Right renal pelvis (tissue), 4 donors: Measurements from ENCODE around the gene TYMP. TPM values are rescaled to one million over a fixed set of nuclear protein-coding genes. Genes with fewer than 3 reads are reported as not detected.

Source experiments
- DNase-seq, 4 donors: peaks; one replicate each; pipeline ENCODE4 v3.0.0-alpha.2; 2013; ENCODE audit warnings: low read depth in 4 of 4, low spot score in 3 of 4, missing footprints in 1 of 4
- polyA plus RNA-seq, 4 donors: library from polyadenylated mRNA; unstranded; fragments of 120-200 nt; gene quantifications; one replicate each; pipeline ENCODE4 v1.2.1, GENCODE V29; 2013; ENCODE audit not compliant: insufficient read length in 4 of 4

The TYMP gene
- polyA plus RNA-seq, 4 donors, result 1.1 to 2.5 (median 1.3) TPM

DNA sequence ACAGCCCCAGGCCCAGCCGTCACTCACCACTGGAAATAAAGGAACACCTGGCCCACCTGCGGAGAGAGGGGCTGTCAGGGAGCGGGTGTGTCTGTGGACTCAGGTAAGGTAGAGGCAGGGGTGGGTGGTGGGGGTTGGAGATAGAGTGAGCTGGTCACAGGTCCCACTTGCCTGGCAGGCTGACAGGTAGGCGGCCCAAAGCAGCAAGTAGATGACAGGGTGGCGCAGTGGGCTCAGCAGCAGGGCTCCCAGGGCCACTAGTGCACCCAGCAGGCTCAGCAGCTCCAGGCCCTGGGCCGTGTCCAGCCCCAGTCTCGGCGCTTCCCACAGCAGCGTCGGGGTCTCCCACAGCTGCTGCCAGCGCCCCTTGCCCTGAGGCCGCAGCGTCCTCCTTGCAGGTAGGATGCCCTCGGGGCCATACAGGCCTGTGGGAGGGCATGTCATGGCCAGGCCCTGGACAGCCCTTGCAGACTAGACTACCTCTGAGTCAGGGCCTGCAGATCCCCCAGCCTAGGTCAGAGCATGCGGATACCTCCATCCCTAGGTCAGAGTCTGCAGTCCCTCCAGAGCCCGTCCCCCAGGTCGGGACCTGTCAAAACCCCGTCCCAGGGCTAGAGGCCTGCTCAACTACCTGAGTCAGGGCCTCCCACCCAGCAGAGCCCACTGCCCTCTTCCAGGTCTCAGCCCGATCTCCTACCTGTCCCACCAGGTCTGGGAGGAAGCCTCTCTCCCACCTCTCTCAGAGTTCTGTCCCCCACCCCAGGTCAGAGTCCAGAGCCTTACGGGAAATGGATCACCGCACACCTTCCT lies 23.0 kb downstream of the TYMP start:
- no peak for DNase-seq

DNA sequence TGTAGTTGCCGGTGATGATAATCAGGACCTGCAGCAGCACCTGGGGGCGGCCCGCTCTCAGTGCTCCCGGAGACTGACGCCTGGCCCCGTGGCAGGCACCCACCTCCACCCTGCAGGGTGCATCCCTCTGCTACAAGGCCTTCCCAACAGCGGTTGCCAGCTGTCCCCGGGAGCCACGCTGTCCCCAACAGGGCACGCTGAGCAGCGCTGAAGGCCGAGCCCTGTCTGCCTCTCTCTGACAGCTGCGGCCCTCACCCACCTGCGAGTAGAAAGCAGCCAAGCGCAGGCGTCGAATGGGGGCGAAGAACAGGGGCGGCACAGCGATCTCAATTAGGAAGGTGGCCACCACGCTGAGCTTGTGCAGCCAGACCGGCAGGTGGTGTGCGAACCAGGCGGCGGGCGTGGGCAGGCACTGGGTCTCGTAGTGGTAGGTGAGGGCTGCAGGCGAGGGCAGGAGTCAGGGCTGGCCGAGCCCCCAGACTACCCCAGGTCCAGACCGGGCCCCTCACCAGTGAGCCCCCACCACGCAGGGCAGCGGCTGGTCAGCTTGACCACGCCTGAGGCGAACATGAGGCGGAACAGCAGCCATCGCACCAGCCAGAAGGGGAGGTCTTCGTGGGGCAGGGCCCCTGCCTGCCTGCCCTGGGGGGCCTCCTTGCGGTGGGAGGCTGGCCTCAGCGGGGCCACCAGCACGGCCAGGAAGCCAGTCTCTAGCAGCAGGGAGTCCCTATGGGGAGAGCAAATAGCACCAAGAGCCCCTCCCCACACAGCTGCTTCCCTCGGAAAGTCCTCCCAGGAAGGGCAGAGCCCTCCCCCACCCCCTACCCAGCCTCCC lies 23.8 kb downstream of the TYMP start:
- DNase-seq, result no peak

DNA sequence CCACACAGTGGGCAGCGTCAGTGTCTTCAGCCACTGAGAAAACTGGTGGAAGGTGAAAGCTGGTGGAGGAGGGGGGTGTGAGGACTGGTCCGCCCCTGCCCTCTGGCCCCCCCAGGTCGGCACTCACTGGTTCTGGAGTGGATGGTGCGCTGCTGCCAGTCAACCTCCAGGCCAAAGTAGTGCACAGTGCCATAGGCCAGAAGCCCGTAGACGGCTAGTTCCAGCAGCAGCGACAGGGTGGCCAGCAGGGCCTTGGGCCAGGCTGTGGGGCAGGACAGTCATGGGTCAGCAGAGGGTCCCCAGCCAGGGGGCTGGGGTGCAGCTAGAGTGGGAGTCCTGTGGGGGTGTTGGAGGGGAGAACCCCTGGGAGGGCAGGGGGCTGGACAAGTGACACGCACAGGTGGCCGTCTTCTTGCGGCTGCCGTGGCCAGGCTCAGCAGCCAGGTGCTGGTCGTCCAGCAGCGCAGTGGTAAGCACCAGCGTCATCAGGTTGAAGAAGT lies 24.5 kb downstream of the TYMP start:
- DNase-seq, result no peak

DNA sequence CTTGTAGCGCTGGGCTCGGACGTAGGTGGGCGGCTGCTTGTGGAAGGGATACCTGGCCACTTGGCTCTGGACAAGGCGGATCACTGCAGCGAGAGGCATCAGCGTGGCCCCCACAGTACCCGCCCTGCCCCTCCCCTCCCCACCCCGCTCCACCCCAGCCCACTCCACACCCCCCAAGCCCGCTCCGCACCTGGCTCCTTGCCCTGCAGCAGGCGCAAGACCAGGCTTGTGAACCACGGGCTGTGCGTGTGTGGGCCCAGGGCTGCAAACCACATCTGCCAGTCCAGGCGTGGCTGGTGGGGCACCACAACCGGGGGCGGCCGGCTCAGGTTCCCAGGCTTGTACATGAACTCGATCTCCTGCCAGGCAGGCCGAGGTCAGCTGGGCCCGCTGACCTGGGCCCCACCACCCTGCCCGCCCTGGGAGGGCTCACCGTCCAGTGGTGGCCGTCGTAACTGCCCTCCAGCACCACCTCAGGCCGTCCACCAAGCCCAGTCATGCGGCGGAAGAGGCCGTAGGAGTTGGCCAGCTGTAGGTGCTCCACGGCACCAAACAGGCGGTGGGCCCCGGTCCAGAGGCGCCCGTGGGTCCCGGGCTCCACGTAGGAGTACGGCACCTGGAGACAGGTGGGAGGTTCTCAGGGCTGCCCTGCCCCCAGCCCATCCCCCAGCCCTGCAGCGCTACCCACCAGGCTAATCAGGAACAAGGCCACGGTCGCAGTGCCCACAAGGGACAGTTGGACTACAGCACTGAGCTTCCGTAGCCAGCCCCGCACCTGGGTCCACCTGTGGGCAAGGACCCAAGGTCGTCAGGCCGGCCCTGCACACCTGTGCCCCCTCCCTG lies 25.2 kb downstream of the TYMP start:
- DNase-seq, result no peak

DNA sequence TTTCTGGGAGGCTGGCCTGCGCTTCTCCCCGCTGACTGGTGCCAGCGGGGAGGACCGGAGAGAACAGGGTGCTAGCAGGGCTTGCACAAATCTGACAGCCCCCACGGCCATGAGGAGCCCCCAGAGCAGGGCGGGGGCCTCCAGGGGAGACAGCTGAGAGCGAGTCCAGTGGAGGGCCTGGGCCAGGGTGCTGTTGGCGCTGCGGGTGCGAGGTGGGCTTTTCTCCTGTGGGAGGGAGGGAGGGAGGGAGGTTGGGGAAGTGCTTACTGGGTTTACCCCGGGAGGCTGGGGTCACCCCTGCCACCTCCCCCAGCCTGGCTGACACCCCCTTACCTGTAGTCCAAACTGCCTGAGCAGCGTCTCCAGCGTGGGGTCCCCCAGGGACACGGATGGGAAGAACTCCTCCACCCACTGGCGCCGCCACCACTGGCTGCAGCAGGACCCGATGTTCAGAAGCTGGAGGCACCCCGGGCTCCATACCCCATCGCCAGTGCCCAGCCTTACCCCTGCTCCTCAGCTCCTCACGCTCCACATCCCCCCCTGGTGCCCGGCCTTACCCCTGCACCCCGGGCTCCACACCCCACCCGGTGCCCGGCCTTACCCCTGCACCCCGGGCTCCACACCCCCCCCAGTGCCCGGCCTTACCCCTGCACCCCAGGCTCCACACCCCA lies 26.2 kb downstream of the TYMP start:
- DNase-seq, result no peak

DNA sequence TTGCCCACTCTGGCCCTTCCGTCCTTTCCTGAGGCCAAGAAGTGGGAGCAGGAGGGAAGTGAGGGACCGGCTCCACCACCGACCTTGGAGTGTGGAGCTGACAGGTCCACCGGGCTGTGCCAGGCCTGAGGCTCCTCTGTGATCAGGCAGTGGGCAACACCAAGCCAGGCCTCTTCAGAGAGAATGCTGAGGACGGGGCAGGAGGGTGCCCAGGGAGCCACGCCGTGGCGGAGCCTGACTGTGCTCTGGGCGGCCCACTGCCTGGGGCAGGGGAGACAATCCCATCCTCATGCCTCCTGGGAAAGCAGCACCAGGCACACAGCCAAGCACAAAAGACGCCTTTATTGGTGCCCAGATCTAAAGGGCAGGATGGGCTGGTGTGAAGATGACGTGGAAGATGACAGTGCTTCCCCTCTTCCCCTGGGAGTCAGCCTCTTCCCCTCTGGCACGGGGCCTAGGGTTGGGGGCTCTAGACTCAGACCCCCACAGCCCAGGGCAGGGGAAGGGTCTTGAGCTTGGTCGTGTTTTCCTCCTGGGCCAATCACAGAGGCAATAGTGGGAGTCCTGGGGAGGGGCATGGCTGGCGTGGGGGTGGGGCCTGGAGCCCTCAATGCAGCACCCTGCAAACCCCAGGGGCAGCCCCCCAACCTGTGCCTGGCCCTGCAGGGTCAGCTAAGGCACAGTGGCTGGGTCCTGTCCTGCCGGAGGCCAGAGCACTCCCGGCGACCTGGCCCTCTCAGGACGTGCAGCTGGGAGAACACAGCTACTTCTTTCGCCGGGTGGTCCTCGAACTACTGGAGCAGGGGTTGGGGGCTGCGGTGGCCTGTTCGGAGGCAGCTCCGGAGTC lies 27.0 kb downstream of the TYMP start:
- no peak for DNase-seq

DNA sequence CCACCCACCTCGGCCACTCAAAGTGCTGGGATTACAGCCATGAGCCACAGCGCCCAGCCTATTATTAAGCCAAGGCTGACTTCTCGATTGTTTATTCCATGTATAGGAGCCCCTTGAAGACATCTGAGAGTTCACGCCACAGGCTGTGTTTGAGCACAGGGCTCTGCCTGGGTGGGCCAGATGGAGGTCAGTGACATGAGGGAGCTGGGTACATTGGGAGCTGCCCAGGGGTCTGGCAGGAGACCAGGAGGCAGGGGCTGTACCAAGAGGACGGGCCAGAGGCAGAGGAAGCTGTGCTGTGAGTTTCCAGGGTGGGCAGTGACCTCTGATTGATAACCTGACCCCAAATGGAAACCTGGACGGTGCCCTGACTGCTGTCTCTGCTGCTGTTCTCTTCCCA lies 27.7 kb downstream of the TYMP start:
- no peak for DNase-seq

DNA sequence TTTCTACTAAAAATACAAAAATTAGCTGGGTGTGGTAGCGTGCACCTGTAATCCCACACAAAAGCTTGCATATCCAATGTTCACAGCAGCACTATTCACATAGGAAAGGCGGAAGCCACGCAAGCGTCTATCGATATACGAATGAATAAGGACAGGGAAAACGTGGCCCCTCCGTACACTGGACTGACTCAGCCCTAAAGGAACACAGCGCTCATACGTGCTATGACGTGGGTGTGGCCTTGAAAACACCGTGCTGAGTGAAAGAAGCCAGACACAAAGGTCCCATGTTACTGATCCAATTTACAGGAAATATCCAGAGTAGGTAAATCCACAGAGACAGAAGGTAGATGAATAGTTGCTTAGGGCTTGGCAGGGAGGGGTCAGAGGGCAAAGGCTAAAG lies 29.4 kb downstream of the TYMP start:
- DNase-seq, result no peak

DNA sequence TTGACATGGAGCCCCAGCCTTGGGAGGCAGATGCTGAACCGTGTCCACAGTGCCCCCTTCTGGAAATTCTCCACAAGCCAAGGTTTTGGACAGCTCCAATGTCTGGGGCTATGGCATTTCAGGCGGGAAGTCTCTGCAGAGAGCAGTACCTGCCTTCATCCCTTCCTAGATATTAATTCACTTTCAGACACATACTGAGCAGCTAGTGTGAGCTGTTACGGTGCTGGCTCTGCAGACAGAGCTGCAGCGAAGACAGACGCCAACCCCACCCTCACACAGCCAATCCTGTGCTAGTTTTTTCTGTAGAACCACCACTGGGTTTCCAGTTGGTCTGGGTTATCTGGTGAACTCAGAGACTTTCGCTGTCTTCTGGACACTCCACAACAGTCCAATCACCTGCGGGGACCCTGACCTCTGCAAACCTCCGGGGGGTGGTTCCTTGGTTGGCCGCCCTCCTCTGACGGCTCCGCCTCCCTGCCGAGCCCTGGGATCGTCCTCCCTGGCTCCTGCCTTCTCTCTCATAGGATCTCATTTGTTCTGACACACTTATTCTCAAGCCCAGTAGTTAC lies 31.4 kb downstream of the TYMP start:
- DNase-seq, result peak in 2 of 4 donors; percentile 58 to 59

DNA sequence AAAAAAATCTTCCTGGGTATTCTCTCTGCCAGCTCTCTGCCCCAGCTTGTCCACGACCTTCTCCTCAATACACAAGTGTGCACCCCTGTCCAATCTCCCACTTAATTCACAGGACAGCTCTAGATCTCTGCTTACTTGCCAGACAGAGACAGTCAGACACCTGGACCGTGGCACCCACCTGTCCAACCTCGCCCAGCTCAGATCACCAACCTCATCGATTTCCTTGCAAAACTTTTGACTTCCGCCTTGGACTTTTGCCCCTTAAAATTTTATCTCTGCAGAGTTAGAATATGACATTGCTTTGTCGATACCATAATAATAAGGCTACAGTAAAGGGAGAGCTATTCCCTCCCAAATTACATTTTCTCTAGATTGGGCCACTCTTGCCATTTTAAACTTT lies 32.7 kb downstream of the TYMP start:
- DNase-seq, result no peak

DNA sequence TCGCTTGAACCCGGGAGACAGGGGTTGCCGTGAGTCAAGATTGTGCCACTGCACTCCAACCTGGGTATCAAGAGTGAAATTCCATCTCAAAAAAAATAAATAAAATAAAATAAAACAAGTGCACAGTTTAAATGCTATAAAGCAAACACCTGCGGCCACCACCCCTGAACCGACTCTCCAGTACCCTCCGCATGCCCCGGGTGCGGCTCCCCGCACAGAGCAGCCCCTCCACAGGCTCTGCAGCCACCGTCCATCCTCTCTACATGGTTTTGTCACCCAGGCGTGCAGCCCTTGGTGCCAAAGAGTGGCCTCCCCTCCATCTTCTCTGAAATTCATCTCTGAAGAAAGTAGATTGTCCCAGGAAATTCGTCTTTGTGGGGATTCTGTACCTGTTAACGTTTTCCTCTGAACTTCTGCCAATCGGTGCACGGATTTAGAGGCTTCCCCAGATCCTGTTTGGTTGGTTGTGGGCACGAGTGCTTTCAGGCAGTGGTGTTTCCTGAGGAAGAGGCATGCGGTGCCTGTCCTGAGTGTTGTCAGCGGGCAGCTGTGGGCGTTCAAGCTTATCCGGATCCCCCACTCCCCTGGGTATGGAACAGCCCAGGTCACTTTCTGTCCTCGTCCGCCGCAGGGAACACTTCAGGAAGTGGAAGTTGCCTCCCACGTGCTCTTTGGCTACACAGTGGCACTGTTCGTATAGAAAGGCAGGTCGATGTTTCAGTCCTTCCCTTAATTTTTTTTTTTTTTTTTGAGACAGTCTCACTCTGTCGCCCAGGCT lies 39.1 kb downstream of the TYMP start:
- no peak for DNase-seq

DNA sequence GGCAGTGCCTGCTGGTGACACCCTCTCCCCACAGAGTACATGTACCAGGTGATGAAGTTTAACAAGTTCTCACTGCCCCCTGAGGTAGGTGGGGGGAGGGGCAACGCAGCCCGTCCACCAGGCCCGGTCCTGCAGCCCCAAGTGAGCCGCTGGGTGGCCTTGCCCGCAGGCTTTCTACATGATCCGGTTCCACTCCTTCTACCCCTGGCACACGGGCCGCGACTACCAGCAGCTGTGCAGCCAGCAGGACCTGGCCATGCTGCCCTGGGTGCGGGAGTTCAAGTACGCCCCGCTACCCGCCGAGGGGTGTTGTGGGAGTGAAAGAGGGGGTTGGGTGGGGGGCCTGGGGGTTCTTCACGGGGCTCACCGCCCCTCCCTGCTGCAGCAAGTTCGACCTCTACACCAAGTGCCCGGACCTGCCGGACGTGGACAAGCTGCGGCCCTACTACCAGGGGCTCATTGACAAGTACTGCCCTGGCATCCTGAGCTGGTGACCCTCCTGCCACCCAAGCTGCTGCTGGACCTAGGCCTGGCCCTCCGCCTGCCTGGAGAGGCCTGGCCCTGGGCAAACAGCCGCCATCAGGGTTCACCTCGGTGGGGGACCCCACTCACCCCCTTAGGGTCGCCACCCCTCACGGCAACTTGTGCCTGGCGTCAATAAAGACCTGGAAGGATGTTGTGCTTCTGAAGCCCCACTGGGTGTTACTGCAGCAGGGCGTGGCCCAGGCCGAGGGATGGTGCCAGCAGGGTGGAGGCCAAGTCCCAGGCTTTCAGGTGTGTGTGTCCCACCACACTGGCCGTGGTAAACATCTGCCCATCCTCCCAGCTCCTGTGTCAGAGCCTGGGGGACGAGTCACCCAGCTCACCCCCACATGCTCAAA lies 40.2 kb downstream of the TYMP start:
- no peak for DNase-seq

DNA sequence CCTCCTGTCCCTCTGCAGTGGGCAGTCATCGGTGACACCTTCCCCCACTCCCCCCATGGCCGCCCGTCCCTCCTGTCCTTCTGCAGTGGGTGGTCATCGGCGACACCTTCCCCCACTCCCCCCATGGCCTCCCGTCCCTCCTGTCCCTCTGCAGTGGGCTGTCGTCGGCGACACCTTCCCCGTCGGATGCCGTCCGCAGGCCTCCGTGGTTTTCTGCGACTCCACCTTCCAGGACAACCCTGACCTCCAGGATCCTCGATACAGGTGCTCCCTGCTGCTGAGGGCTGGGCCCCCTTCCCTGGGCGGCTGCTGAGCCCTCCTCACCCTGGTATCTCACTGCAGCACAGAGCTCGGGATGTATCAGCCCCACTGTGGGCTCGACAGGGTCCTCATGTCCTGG lies 40.9 kb downstream of the TYMP start:
- DNase-seq, result no peak

DNA sequence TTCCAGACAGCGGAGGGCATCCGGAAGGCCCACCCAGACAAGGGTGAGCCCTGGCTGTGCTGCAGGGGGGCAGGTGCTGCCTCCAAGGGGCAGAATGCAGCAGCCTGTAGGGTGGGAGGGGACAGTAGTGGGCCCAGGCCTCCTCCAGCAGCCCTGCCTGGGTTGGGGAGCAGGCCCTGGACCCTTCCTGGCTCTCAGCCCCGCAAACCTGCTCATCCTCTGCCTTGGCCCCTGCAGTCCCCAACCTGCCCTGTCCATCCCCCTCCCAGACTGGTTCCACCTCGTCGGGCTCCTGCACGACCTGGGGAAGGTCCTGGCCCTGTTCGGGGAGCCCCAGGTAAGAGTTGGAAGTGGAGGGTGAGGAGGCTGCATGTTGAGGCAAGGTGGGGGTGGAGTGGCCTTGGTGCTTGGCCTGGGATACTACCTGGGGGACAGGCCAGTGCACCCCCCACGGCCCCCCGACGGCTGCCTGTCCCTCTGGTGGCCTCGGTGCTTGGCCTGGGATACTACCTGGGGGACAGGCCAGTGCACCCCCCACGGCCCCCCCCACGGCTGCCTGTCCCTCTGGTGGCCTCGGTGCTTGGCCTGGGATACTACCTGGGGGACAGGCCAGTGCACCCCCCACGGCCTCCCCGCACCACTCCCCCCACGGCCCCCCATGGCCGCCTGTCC lies 41.7 kb downstream of the TYMP start:
- DNase-seq, result no peak

DNA sequence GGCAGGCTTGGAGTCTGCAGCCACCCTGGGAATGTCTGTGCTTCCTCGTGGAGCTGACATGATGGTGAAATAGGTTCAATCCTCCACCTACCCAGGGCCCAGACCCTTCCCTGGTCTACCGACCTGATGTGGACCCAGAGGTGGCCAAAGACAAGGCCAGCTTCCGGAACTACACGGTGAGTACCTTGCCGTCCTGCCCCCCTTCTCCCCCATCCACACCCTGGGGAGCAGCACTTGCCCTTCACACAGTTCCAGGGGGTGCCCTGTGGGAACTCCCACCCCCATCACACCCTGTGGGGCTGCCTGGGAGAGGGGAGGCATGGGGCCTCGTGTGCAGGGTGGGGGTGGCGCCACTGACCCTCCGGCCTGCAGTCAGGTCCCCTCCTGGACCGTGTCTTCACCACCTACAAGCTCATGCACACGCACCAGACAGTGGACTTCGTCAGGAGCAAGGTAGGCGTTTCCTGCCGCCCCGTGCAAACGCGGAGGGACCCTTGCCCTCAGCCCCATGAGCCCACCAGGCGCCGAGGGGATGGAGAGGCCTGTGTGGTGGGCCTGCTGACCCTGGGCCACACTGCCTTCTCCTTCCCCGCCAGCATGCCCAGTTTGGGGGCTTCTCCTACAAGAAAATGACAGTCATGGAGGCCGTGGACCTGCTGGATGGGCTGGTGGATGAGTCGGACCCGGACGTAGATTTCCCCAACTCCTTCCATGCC lies 42.4 kb downstream of the TYMP start:
- DNase-seq, result no peak
